Glomerular endothelial cell (primary cell): ENCODE data around the gene MPC1L. TPM values are rescaled to one million over a fixed set of nuclear protein-coding genes. Genes with fewer than 3 reads are reported as not detected.

Experiments
- total RNA-seq: library from RNA; depleted of rRNA; stranded (reverse); fragments of >200 nt; gene quantifications from 2 replicates; pipeline ENCODE4 v1.2.3, GENCODE V29; 2015

Gene MPC1L
- total RNA-seq, 1 donor from 2014 or later: not detected

Other genes starting within 250 kb of the MPC1L start
- gene ATP6AP2, start 42.5 kb upstream of the MPC1L start, total RNA-seq: 130 and 192 TPM in 2 replicates
- 12.4 and 19.4 TPM in 2 replicates for gene CXorf38, start 24.1 kb downstream of the MPC1L start, total RNA-seq
- gene MED14, start 112.1 kb downstream of the MPC1L start, total RNA-seq: 22.4 and 33.3 TPM in 2 replicates